Measurements from ENCODE around the gene SORBS1.

DNA sequence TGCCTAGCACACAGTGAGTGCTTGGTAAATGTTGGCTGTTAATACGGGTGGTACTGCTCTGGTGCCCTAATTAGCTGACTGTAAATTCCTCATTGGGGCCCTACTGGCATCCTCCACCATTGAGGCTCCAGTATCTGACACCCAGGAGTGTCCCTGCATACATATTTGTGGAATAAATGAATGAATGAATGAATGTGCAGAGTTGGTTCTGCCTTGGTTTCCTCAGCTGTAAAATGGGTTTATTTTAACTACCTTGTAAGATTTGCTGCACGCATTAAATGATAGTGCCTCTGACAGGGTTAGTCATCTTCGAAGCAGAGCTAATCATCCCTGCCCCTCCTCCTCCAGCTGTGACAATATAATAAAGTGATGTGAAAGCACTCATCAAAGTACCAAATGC, 49.6 kb upstream of the SORBS1 start:
- TF ChIP-seq, protein P1, sequence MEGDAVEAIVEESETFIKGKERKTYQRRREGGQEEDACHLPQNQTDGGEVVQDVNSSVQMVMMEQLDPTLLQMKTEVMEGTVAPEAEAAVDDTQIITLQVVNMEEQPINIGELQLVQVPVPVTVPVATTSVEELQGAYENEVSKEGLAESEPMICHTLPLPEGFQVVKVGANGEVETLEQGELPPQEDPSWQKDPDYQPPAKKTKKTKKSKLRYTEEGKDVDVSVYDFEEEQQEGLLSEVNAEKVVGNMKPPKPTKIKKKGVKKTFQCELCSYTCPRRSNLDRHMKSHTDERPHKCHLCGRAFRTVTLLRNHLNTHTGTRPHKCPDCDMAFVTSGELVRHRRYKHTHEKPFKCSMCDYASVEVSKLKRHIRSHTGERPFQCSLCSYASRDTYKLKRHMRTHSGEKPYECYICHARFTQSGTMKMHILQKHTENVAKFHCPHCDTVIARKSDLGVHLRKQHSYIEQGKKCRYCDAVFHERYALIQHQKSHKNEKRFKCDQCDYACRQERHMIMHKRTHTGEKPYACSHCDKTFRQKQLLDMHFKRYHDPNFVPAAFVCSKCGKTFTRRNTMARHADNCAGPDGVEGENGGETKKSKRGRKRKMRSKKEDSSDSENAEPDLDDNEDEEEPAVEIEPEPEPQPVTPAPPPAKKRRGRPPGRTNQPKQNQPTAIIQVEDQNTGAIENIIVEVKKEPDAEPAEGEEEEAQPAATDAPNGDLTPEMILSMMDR (IDR thresholded peaks at IDR 0.05; ENCODE audit: low read depth, low read length, missing input control): no peak
- TF ChIP-seq, protein P2, sequence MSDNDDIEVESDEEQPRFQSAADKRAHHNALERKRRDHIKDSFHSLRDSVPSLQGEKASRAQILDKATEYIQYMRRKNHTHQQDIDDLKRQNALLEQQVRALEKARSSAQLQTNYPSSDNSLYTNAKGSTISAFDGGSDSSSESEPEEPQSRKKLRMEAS (IDR thresholded peaks at IDR 0.05): no peak
- TF ChIP-seq YY1 (IDR thresholded peaks at IDR 0.05): no peak
- no peak for TF ChIP-seq FOXA1 (IDR thresholded peaks at IDR 0.05)
- TF ChIP-seq RAD21 (IDR thresholded peaks at IDR 0.05): no peak

All from liver (tissue), 3 donors.